Liver (tissue), 3 donors: Measurements from ENCODE around the gene WNT10A.

Experiments
- EGR1 ChIP-seq, 2 donors: IDR thresholded peaks; 2 replicates each; pipeline ENCODE4 v1.6.1; 2016 to 2018; ENCODE audit warnings: antibody characterized with exemption in 2 of 2, low read depth in 2 of 2
- RAD21 ChIP-seq, 2 donors: IDR thresholded peaks; 2 replicates each; pipeline ENCODE4 v1.6.1; 2016; ENCODE audit warnings: antibody characterized with exemption in 2 of 2, mild to moderate bottlenecking in 2 of 2
- TF ChIP-seq, protein P1 (sequence below): fragments of 150-350 bp; IDR thresholded peaks from 2 replicates; pipeline ENCODE4 v1.5.1; 2017; ENCODE audit warnings: improper control_type of control experiment, low read depth, low read length; ENCODE audit not compliant: missing input control
- TF ChIP-seq, protein P2 (sequence below): IDR thresholded peaks from 2 replicates; pipeline ENCODE4 v1.6.1; 2016; ENCODE audit warnings: antibody characterized with exemption
- donor health status: healthy.
- donor health status: healthy.

DNA sequence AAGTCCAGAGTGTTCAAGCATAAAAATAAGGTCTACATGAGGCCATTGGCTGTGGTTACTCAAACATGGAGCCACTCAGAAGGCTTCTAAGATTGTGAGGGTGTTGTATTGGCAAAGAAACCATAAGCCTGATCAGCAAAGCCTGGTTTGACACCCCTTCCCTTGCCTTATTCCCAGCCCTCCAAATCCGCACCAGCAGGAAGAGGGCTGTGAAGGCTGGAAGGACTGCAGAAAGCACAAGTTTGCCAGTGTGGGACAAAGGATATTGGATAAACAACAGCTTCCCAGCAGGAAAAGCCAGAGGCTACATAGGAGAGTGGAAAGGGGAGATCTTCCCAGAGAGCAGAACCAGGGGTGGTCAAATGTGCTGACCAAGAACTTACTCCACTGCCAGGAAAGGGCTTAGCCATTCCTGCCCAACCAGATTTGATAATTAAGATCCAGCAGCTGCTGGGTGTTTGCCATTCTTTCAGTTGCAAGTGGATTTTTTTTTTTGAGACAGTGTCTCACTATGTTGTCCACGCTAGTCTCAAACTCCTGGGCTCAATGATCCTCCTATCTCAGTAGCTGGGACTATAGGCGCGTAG is 47.5 kb upstream of the WNT10A start:
- TF ChIP-seq, protein P1, sequence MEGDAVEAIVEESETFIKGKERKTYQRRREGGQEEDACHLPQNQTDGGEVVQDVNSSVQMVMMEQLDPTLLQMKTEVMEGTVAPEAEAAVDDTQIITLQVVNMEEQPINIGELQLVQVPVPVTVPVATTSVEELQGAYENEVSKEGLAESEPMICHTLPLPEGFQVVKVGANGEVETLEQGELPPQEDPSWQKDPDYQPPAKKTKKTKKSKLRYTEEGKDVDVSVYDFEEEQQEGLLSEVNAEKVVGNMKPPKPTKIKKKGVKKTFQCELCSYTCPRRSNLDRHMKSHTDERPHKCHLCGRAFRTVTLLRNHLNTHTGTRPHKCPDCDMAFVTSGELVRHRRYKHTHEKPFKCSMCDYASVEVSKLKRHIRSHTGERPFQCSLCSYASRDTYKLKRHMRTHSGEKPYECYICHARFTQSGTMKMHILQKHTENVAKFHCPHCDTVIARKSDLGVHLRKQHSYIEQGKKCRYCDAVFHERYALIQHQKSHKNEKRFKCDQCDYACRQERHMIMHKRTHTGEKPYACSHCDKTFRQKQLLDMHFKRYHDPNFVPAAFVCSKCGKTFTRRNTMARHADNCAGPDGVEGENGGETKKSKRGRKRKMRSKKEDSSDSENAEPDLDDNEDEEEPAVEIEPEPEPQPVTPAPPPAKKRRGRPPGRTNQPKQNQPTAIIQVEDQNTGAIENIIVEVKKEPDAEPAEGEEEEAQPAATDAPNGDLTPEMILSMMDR: no peak
- TF ChIP-seq, protein P2, sequence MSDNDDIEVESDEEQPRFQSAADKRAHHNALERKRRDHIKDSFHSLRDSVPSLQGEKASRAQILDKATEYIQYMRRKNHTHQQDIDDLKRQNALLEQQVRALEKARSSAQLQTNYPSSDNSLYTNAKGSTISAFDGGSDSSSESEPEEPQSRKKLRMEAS: no peak
- no peak for TF ChIP-seq EGR1 (IDR thresholded peaks at IDR 0.05; ENCODE audit: low read depth in 2 of 2)
- no peak for TF ChIP-seq RAD21 (IDR thresholded peaks at IDR 0.05)
